GM21367 (cell line): ENCODE results near the gene CSTF2T.
"Not testable (repeated sequence)": the region's sequence is repeated elsewhere in the genome, so short reads cannot be mapped to it uniquely, and the experiment has no call there.

Source experiments
- ATAC-seq: cut with Tn5 transposase; IDR thresholded peaks from one replicate; pipeline ENCODE4 v1.9.1; 2021; ENCODE audit not compliant: unreplicated experiment

CSTF2T gene

DNA sequence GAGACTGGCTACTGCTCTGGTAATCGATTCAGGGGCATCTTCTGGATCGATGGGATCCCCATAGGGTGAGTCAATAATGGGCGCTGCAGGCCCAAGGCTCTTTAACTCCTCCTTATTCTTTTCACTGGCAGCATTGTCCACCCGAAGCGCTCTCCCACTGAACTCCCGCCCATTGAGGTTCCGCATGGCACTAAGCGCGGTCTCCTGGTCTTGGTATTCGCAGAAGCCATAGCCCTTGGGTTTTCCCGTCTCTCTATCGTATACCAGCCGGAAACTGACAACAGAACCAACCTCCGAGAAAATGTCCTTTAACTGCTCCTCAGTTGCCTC is 285 bp downstream of the CSTF2T start:
- peak; percentile 27 for ATAC-seq

DNA sequence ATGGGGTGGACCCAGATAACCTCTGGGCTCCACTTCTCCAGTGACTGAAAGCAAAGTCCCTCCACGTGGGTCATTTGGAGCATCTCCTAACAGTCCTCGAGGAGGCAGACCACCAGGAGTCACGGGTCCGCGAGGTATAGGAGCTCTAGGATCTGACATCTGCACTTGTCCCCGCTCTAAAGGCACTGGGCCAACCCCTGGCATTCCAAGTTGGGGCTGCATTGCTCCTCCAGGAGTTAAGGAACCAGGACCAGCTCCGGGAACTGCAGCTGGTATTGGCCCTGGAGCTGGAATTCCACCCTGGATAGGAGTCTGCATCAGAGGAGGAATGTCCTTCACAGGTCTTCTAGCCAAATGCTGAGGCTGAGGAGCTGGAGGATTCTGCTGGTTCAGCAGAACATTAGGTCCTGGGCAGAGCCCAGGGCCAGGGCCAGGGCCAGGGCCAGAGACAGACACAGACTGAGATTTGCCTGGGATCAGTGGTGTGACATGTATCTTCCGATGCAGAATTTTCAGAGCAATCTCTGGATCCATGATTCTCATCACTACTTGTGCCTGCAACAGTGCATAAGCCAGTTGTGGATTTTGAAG is 827 bp downstream of the CSTF2T start:
- no peak for ATAC-seq

DNA sequence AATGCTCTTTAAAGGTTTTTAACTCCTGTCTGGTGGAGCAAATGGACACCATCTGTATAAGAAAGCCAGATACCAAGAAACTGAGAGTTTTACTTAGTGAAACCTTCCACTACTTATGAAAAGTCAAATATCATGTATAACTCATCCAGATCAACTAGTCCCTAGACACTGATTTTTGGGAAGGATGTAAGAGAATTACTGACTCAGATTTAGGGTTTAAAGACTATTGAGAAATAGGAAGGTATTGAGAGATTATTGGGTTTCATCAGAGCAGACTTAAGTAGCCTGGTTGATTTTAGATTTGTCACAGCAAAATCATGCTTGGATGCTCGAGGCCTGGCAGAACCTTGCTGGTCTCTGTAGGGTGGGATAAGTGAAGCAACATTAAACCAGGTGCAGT is 3.1 kb downstream of the CSTF2T start:
- no peak for ATAC-seq

DNA sequence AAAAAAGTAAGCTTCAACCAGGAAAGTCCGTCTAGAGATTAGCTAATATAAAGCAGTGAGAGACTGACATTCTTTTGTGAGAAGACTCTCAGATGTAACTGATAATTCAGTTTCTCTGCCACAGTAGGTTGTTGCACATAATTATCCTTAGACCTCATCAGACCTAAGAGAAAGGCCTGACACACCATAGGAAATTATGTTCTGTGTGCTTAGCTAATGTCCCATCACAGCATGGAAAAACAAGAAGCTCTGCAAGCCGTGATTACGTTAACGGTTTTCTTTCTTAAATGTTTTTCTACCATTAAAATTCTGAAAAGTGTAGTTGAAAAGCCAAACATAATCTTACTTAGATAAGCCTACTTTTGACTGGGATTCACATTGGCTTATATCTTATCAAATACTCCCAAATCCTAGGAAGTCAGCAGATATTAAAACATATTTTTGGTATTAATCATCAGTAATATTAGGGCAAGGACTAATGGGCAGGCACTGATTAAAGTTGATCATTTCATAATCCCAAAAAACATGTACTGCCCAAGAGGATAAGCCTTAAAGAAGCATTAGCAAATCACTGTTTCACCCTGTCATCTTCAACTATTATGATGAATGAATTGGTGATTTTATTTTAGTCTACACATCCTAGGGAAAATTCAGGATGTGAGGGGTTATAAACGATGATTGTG is 5.2 kb downstream of the CSTF2T start:
- ATAC-seq, result no peak

DNA sequence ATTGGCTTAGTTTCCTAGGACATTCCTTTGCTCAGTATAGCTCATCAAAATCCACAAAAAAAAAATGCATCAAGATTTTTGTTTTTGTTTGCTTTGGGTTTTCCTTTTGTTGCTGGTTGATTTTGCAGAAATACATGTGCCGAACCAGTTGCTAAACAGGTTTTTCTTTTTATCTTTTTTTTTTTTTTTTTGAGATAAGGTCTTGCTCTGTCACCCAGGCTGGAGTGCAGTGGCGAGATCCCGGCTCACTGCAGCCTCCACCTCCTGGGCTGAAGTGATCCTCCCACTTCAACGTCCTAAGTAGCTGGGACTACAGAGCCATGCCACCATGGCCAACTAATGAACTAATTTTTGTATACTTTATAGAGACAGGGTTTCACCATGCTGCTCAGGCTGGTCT is 8.3 kb downstream of the CSTF2T start:
- ATAC-seq, result no peak

DNA sequence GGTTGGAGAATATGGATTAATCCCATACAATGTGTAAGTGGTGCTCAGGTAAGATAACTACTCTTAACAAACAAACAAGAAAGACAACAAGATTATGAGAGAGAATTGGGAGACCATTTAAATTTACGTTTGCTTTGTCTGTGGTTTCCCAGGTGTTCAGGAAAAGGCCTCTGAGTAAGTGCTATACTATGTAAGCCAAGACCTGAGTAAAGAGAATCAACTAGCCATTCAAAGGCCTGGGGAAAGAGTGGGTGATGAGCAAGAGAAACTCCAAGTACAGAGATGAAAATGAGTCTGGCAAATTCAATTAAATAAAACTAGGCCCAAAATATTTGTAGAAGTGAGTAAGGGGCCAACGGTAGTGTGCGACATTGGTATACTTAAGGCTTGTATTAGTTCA is 9.9 kb downstream of the CSTF2T start:
- ATAC-seq, result no peak

DNA sequence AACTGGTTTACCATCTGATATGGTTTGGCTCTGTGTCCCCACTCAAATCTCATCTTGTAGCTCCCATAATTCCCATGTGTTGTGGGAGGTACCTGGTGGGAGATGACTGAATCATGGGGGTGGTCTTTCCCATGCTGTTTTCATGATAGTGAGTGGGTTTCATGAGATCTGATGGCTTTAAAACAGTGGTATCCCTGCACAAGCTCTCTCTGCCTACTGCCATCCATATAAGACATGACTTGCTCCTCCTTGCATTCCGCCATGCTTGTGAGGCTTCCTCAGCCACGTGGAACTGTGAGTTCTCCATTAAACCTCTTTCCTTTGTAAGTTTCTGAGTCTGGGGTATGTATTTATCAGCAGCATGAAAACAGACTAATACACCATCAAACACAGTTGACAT is 10.6 kb downstream of the CSTF2T start:
- ATAC-seq, result not testable (repeated sequence)

DNA sequence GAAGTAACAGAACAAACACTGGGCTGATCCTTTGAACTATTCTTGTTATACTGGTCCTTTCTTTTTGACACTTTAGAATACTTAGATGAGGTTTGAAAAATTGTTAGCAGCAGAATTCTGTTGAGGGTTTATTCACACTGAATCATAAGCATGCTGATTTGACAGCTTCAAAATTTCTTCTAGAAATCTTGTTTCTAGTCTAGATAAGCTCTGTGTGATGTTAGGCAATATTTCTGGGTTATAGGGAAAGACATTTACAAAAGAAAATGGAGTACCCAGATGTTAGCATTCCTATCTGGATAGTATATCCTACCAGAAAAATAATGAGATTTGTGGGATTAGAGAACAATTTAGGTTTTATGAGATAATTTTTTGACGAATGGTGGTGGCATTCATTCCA is 12.1 kb downstream of the CSTF2T start:
- no peak for ATAC-seq

DNA sequence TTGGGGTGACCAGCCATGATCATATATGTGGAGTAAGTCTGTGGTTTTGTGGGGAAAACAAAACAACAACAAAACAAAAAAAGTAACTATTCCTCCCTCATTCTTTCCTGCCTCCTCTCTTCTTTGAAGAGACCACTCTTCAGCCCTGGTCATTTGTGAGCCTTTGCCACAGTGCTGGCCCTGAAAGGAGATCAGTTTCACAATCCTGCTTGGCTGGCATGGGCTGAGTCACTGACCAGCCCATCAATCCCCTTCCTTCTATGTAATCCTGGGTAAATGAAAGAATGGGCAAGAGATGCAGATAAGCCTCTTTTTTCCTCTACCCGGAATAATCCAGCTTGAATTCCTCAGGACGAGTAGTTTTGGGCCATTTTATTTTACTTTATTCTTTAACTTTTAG is 13.6 kb downstream of the CSTF2T start:
- ATAC-seq, result no peak

DNA sequence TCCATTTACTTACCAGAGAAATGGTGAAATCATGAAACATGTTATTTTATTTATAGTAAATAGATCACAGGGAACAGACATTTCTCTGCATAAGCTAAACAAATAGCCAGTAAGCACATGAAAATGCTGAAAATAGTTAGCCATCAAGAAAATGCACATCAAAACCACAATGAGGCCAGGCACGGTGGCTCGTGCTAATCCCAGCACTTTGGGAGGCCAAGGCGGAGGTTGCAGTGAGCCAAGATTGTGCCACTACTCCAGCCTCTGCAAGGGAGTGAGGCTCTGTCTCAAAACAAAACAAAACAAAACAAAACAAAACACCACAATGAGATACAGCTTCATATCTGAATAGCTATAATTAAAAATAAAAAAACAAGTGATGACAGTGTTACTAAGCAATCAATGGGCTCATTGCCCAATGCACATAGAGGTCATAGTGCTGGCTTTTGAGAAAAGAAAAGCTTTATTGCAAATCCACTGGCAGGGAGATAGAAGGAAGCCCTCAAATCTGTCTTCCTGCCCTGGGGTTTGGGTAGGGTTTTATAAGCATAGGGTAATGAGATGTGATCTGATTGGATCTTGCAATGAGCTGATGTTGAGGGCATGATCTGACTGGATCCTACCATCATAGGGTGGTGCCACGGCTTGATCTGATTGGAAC is 16.2 kb downstream of the CSTF2T start:
- no peak for ATAC-seq

DNA sequence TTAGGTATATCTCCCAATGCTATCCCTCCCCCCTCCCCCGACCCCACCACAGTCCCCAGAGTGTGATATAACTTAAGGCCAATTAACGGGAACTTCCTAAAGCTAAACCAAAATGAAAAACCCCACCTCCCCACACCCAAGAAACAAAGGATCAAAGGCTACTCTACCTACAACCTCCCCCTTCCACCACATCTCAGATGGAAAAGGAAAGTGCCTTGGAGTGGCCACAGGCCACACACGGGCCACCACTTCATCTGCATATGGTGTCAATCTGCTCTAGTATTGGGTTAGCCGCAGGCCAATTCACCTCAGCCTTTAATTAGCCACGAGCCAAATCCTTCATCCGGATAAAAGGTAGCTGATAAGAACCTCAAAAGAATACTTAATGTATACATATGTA is 19.6 kb downstream of the CSTF2T start:
- ATAC-seq, result no peak

DNA sequence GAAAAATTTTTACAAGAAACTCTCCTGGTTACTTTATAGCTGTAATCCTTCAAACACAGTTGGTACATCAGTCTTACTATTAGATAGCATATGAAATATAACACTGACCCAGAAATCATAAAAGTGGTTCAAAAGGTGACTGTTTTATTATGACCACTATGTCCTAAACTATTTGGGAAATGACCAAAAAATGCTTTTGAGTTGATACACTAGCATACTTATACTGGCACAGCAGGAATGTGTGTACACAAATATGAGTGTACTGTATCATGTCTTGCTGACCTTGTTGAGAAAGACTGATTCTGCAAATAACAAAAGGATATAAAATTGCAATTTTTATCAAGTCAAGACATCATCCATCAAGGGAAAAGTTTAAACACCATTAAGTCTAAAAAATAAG is 24.3 kb downstream of the CSTF2T start:
- ATAC-seq, result no peak

DNA sequence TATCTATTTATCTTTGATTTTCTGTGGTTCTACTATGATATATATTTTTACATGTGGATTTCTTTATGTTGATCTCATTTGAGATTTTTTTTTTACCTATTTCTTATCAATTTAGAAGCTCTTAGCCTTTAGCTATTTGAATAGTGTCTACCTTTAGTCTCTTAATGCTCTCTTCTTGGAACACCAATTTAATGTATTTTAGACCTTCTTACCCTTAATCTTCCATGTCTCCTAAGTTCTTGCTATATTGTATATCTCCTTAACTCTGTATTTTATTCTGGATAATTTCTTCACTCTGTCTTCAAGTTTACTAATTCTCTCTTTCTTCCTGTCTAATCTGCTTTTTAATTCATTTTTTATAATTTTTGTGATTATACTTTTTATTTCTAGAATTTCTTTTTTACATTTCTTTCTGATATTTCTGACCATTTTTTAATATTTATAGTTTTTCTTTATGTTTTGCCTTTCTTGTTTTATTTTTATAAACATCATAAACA is 27.3 kb downstream of the CSTF2T start:
- no peak for ATAC-seq

DNA sequence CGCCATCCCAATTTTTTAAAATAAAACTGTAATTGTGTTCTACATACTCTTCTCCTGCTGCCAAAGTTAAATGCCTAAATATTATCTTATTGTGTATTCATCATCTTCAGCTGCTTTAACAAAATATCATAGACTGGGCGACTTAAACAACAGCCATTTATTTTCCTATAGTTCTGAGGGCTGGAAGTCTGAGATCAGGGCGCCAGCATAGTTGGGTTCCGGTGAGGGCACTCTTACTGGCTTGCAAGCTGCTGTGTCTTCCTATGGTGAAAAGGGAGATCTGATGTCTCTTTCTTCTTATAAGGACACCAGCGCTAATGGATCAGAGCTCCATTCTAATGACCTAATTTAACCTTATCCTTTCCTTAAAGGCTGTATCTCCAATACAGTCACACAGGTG is 30.4 kb downstream of the CSTF2T start:
- ATAC-seq, result no peak

DNA sequence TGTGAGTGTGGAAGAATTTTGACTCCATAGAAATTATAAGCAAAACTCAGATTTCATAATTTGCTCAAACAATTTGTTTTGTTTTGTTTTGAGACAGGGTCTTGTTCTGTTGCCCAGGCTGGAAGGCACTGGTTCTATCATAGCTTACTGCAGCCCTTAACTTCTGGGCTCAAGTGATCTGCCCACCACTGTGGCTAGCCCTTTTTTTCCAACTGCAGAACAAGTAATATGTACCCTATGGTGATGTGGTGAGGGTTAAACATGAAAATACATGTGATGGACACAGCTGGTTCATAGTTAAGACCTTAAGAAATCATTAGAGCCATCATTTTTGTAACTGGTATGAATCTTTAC is 31.1 kb downstream of the CSTF2T start:
- ATAC-seq, result no peak

DNA sequence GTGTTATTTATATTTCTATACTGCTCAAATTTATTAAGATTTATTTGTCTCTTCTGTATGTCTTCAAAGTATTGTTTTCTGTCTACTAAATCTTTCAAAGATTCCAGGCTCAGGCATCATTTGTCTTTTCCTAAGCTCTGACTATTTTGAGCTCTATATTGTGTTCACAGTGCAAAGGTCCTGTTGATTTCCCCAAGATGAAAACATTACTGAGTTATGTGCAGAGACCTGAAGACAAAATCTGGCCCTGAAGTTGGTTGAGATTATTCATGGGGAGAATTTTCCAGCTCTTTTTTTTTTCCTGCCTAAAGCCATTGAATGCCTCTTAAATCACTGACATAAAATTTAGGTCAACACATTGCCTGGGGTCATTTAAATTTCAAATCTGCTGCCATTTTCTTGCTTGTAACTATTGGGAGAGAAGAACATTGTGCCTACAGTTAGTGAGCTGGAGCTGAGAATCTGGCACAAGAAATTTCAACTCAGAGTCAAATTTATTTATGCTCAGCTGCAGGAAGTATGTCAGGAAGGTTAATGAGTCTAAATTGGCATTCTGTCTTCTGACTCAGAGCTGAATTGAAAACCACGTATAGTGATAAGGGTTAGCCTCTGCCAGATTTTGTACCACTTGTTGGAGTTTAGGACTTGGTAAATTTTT is 31.6 kb downstream of the CSTF2T start:
- ATAC-seq, result no peak

DNA sequence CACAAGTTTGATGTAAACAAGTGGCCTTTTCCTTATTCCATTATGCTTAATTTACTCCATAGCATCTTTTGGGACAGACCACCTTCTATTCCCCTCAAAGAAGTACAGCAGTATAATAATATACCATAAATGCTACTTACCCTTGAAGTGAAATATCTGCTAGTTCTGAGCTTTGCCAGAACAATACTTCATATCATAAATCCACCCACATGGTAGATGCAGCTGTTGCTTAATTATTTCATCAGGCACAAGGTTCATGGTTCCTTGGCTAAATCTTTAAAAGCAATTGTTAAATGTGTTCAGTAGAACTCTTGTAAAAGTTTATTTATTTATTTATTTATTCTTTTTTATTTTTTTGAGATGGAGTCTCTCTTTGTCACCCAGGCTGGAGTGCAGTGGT is 32.9 kb downstream of the CSTF2T start:
- no peak for ATAC-seq

DNA sequence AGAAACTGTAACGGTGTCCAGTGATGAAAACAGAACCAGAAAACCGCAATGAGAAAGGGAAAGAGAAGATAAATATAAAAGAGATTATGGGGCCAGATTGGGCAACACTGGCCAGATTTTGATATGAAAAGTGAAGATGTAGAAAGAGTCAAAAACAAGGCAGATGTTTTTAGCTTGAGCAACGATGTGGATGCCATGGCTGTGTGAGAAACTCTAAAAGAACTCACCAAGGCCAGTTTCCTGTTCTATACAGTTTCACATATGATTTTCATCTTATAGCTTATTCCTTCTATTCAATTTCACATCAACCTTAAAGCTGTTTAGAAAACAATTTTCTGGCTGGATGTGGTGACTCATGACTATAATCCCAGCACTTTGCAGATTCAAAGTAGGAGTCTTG is 36.3 kb downstream of the CSTF2T start:
- ATAC-seq, result no peak

DNA sequence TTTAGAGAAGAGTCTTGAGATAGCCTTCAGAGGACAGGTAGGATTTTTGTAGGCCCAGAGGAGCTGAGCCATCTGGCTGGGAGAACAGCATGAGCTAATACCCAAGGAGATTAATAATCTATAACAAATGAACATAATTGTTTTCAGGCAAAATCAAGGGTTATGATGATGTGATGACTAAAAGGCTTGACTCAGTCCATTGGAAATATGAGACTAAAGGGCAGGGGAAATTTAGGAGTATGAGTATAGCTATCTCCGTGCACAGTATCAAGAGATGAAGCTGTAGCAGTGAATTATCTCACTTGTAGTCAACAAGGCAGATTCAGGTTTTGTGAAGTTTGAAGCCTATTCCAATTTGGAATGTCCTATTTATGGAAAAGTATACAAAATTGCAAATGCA is 40.1 kb downstream of the CSTF2T start:
- ATAC-seq, result no peak

DNA sequence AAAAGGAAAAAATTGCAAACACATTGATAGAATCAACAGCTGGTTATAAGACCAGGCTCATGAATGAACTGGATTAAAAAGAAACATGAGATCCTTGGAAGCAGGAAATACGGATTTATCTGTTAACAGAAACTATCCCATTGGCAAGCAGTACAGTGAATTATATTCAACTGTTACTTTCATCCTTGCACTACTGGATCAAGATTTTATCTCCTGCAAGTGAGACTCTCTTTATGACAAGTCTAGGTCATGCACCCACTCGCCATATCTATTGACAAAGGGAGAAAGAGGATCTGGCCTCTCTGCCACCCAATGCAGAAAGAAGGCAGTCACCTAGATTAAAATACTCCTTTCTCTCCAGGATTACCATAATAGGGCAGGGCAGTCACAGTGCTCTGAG is 41.4 kb downstream of the CSTF2T start:
- no peak for ATAC-seq

DNA sequence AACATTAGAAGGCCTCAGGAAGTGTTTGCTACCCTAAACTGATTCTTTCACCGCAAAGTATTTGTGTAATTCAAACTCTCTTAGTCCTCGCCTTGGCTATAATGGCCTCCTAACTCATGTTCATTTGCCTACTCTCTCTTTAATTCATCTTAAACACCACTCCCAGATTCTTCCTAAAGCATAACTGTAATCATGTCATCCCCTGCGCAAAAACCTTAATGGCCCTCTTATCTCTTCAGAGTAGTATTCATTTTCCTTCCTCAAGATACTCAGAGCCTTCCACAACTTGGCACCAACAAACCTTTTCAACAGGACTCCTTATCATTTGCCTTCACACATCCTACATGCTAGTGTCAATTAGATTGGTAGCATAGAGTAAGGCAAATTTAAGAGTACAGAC is 42.9 kb downstream of the CSTF2T start:
- no peak for ATAC-seq

DNA sequence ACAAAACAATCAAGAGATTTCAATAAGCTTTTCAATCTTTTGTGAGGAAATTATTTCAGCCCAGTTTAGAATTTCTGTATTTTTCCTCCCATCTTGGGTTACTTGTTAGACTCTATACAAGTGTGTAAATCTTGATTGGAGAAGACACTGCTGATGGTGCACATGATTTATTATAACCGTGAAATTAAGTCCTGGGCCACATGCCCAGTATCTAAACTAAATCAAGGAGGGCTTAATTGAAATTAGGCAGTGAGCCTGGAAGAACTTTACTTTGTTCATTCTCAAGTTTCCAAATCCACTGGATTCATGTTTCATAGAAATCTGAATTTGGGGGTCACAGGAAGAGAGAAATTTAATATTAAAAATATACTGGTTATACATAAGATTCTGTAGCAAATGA is 44.5 kb downstream of the CSTF2T start:
- no peak for ATAC-seq
